Measurements from ENCODE around the gene TFEC. TPM values are rescaled to one million over a fixed set of nuclear protein-coding genes. Genes with fewer than 3 reads are reported as not detected.

TFEC gene
- polyA plus RNA-seq, 2 of the 4 experiments (the other 2 are of a cell fraction), result 0.05 to 0.13 TPM

DNA sequence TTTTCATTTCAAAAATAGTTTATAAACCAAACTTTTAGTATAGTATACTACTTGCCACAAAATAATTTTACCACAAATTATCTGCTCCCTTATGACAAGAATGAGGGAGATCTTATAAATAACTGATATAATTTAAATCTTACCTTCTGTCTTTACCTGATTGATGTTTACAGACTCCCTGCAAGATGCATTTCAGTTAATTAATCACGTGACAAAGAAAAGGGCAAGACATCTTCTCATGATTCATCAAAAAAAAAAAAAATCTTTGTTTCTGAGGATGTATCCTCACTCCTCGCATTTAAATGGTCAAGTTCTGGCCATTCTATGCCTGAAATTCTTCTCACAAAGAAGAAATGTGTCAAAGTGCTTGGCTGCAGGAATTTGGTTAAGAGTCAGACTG is 2.3 kb upstream of the TFEC start:
- FAIRE-seq, result no peak
- Histone ChIP-seq H3K4me1 (peaks cover 6% of the 10 kb centered on the region; the same call in 1 of the 3 replicates), H3K27ac (no peak overlapping the region), H3K9me3 (no peaks in the 10 kb centered on the region), H3K4me3 (no peak overlapping the region), H3K4me2 (no peak overlapping the region)
- no peak for ATAC-seq
- ChIA-PET POLR2A (no interaction called here), CTCF (interaction anchor here (0.7 kb wide), 1 partner anchor 62 kb away, joined by 3 read pairs; no protein-coding TSS in a partner anchor)
- WGBS (ENCODE audit: missing lambda C conversion rate), result 31% methylated on average over 2 of the region's 2 CpGs
- TF ChIP-seq KDM5A (IDR thresholded peaks at IDR 0.05) (no peak), SREBF2 (IDR thresholded peaks at IDR 0.05) (no peak), PHF8 (IDR thresholded peaks at IDR 0.05; ENCODE audit: borderline replicate concordance, low read depth) (no peak), BHLHE40 (IDR thresholded peaks at IDR 0.05; ENCODE audit: low read depth, low read length) (no peak)
- TF ChIP-seq, protein P1, sequence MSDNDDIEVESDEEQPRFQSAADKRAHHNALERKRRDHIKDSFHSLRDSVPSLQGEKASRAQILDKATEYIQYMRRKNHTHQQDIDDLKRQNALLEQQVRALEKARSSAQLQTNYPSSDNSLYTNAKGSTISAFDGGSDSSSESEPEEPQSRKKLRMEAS (IDR thresholded peaks at IDR 0.05), result no peak
- TF ChIP-seq, protein P2, sequence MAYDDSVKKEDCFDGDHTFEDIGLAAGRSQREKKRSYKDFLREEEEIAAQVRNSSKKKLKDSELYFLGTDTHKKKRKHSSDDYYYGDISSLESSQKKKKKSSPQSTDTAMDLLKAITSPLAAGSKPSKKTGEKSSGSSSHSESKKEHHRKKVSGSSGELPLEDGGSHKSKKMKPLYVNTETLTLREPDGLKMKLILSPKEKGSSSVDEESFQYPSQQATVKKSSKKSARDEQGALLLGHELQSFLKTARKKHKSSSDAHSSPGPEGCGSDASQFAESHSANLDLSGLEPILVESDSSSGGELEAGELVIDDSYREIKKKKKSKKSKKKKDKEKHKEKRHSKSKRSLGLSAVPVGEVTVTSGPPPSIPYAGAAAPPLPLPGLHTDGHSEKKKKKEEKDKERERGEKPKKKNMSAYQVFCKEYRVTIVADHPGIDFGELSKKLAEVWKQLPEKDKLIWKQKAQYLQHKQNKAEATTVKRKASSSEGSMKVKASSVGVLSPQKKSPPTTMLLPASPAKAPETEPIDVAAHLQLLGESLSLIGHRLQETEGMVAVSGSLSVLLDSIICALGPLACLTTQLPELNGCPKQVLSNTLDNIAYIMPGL (CRISPR knock-in tag; IDR thresholded peaks at IDR 0.05; ENCODE audit: borderline replicate concordance), result no peak
- no peak for DNase-seq (ENCODE audit: low read depth in 1 of 2, low spot score in 1 of 2)

- ChIA-PET CTCF (no interaction called here), POLR2A (interaction anchor here (0.6 kb wide), 1 partner anchor 13 kb away, joined by 4 read pairs; no protein-coding TSS in a partner anchor)
- H3K9me3 ChIP-seq, result no peaks in the 10 kb centered on the region
- no peak for FAIRE-seq
- no peak overlapping the region for H3K4me3 ChIP-seq
- peaks cover 6% of the 10 kb centered on the region; the same call in 1 of the 3 replicates for H3K4me1 ChIP-seq
- WGBS (ENCODE audit: missing lambda C conversion rate), result 92% methylated on average over 2 of the region's 2 CpGs
- H3K4me2 ChIP-seq, result no peak overlapping the region
- ATAC-seq, result no peak
- H3K27ac ChIP-seq, result no peak overlapping the region
- TF ChIP-seq RNF2 (IDR thresholded peaks at IDR 0.05; ENCODE audit: borderline replicate concordance, low read depth) (no peak), MAZ (IDR thresholded peaks at IDR 0.05; ENCODE audit: borderline replicate concordance, low read depth, low read length) (no peak), RARB (CRISPR knock-in tag; IDR thresholded peaks at IDR 0.05) (no peak), SMC3 (IDR thresholded peaks at IDR 0.05) (no peak), NFE2L2 (conservative IDR thresholded peaks at IDR 0.05; ENCODE audit: low read length) (no peak), RFX5 (IDR thresholded peaks at IDR 0.05) (no peak), GATA3 (IDR thresholded peaks at IDR 0.05; ENCODE audit: borderline replicate concordance) (no peak), NR3C1 (IDR thresholded peaks at IDR 0.05) (no peak), CHD4 (IDR thresholded peaks at IDR 0.05; ENCODE audit: borderline replicate concordance) (no peak), POLR2A (IDR thresholded peaks at IDR 0.05; ENCODE audit: low read length) (no peak), NPAS2 (CRISPR knock-in tag; IDR thresholded peaks at IDR 0.05; ENCODE audit: borderline replicate concordance) (no peak), FOSL2 (IDR thresholded peaks at IDR 0.05) (no peak), FOSL2 (CRISPR knock-in tag; IDR thresholded peaks at IDR 0.05) (no peak), RAD21 (conservative IDR thresholded peaks at IDR 0.05 in 1 of 2, IDR thresholded peaks at IDR 0.05 in 1 of 2) (no peak), ELK1 (IDR thresholded peaks at IDR 0.05; ENCODE audit: low read depth, low read length) (no peak), EHMT2 (IDR thresholded peaks at IDR 0.05; ENCODE audit: low read depth) (no peak)
- TF ChIP-seq, protein P3, sequence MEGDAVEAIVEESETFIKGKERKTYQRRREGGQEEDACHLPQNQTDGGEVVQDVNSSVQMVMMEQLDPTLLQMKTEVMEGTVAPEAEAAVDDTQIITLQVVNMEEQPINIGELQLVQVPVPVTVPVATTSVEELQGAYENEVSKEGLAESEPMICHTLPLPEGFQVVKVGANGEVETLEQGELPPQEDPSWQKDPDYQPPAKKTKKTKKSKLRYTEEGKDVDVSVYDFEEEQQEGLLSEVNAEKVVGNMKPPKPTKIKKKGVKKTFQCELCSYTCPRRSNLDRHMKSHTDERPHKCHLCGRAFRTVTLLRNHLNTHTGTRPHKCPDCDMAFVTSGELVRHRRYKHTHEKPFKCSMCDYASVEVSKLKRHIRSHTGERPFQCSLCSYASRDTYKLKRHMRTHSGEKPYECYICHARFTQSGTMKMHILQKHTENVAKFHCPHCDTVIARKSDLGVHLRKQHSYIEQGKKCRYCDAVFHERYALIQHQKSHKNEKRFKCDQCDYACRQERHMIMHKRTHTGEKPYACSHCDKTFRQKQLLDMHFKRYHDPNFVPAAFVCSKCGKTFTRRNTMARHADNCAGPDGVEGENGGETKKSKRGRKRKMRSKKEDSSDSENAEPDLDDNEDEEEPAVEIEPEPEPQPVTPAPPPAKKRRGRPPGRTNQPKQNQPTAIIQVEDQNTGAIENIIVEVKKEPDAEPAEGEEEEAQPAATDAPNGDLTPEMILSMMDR (IDR thresholded peaks at IDR 0.05), result no peak
- DNase-seq (ENCODE audit: low read depth in 1 of 2, low spot score in 1 of 2), result no peak
These were observed 1.8 kb downstream of the TFEC start for GRCh38 chr7:116028787-116029186.

All from A549 (cell line).